Duodenal mucosa (tissue), 2 donors: ENCODE data around the gene NDUFAF7.
"Not testable (repeated sequence)": the region's sequence is repeated elsewhere in the genome, so short reads cannot be mapped to it uniquely, and the experiment has no call there.

Experiments
- H3K27ac ChIP-seq: one replicate; pipeline ENCODE4 v1.7.0; 2013; ENCODE audit warnings: low read depth, low read length
- H3K27me3 ChIP-seq, 2 donors: one replicate each; pipeline ENCODE4 v1.7.0; 2013; ENCODE audit warnings: low read length in 2 of 2, control low read depth in 1 of 2; ENCODE audit not compliant: insufficient read depth in 2 of 2, control insufficient read depth in 1 of 2
- H3K36me3 ChIP-seq, 2 donors: one replicate each; pipeline ENCODE4 v1.7.0; 2013; ENCODE audit warnings: low read length in 2 of 2, control low read depth in 1 of 2; ENCODE audit not compliant: insufficient read depth in 2 of 2, control insufficient read depth in 1 of 2
- H3K4me1 ChIP-seq, 2 donors: one replicate each; pipeline ENCODE4 v1.7.0; 2013; ENCODE audit warnings: low read length in 2 of 2, control low read depth in 1 of 2; ENCODE audit not compliant: insufficient read depth in 2 of 2, control insufficient read depth in 1 of 2
- H3K4me3 ChIP-seq, 2 donors: one replicate each; pipeline ENCODE4 v1.7.0; 2013; ENCODE audit warnings: low read length in 2 of 2, low read depth in 1 of 2
- H3K9ac ChIP-seq, 2 donors: one replicate each; pipeline ENCODE4 v1.7.0; 2013; ENCODE audit warnings: low read length in 2 of 2, low read depth in 1 of 2
- H3K9me3 ChIP-seq, 2 donors: one replicate each; pipeline ENCODE4 v1.7.0; 2013; ENCODE audit warnings: low read length in 2 of 2, control low read depth in 1 of 2; ENCODE audit not compliant: control insufficient read depth in 1 of 2

NDUFAF7 gene

GRCh38 chr2:37276291-37276690, 44.8 kb downstream of the NDUFAF7 start:
- Histone ChIP-seq H3K9ac (no peak overlapping the region), H3K36me3 (peaks cover 15 to 46% of the 10 kb centered on the region in 2 donors), H3K9me3 (no peaks in the 10 kb centered on the region), H3K4me3 (no peak overlapping the region), H3K27me3 (no peaks in the 10 kb centered on the region), H3K4me1 (no peaks in the 10 kb centered on the region), H3K27ac (no peak overlapping the region)

DNA sequence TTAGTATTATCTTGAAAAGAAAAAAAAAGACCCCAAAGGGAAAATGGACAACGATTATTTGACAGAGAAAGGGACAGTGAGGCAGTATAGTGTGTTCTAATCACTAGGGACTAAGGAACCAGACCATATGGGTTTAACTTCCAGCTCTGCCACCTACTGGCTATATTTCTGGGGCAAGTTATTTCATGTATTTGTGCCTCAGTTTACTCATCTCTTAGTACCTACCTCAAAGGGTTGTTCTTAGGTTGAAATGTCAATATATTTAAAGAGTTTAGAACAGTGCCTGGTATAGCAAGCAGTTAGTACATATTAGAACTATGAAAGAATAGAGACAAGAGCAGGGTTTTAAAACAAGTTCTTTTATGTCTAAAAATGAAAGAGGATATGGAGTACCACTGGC, 50.5 kb downstream of the NDUFAF7 start:
- Histone ChIP-seq H3K36me3 (peaks cover 16 to 24% of the 10 kb centered on the region in 2 donors), H3K27me3 (no peaks in the 10 kb centered on the region), H3K9ac (no peak overlapping the region)

GRCh38 chr2:37282746-37283145, 51.3 kb downstream of the NDUFAF7 start:
- Histone ChIP-seq H3K4me3 (no peak overlapping the region), H3K36me3 (peaks cover 16 to 25% of the 10 kb centered on the region in 2 donors), H3K9me3 (no peaks in the 10 kb centered on the region), H3K27me3 (no peaks in the 10 kb centered on the region), H3K27ac (no peak overlapping the region), H3K4me1 (no peaks in the 10 kb centered on the region), H3K9ac (no peak overlapping the region)

More for the DNA sequence above, 50.5 kb downstream of the NDUFAF7 start:
- no peaks in the 10 kb centered on the region for H3K9me3 ChIP-seq
- no peaks in the 10 kb centered on the region for H3K4me1 ChIP-seq
- H3K27ac ChIP-seq = no peak overlapping the region
- H3K4me3 ChIP-seq = no peak overlapping the region

GRCh38 chr2:37283207-37283606, 51.7 kb downstream of the NDUFAF7 start:
- Histone ChIP-seq H3K4me1 (no peaks in the 10 kb centered on the region), H3K9ac (no peak overlapping the region), H3K36me3 (peaks cover 16 to 24% of the 10 kb centered on the region in 2 donors), H3K4me3 (no peak overlapping the region), H3K9me3 (no peaks in the 10 kb centered on the region), H3K27ac (no peak overlapping the region), H3K27me3 (no peaks in the 10 kb centered on the region)

- no peaks in the 10 kb centered on the region for H3K9me3 ChIP-seq
- H3K36me3 ChIP-seq = peaks cover 16 to 28% of the 10 kb centered on the region in 2 donors
- no peak overlapping the region for H3K9ac ChIP-seq
- H3K4me1 ChIP-seq = no peaks in the 10 kb centered on the region
- H3K4me3 ChIP-seq = no peak overlapping the region
- H3K27me3 ChIP-seq = no peaks in the 10 kb centered on the region
- no peak overlapping the region for H3K27ac ChIP-seq
Measured at GRCh38 chr2:37284381-37284780, 52.9 kb downstream of the NDUFAF7 start.

DNA sequence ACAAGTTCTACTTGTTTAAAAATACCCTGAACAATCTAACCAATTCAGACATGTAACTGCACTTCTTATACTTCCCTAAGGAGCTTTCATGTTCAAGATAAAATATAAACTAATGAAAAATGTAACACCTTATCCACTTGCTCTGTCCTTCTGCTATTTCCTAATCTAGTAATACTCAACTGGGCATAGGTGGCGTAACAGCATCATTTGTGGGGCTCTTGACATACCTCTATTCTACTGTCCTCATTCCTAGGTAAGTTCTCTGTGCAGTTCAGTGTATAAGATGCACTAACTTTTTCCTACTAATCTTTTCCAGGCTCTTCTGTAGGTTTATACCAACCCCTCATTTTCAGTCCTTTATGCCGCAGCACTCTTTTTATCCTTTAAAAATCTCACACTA, 56.5 kb downstream of the NDUFAF7 start:
- H3K27ac ChIP-seq = no peak overlapping the region
- no peaks in the 10 kb centered on the region for H3K27me3 ChIP-seq
- no peaks in the 10 kb centered on the region for H3K9me3 ChIP-seq
- no peaks in the 10 kb centered on the region for H3K4me1 ChIP-seq
- peaks cover 7 to 20% of the 10 kb centered on the region in 2 donors for H3K36me3 ChIP-seq
- H3K4me3 ChIP-seq = no peak overlapping the region
- H3K9ac ChIP-seq = no peak overlapping the region

- Histone ChIP-seq H3K27ac (no peak overlapping the region), H3K36me3 (peaks cover 2 to 12% of the 10 kb centered on the region in 2 donors), H3K4me3 (no peak overlapping the region), H3K4me1 (peaks cover 0 to 8% of the 10 kb centered on the region in 2 donors), H3K9ac (no peak overlapping the region), H3K9me3 (no peaks in the 10 kb centered on the region), H3K27me3 (no peaks in the 10 kb centered on the region)
Measured at GRCh38 chr2:37291680-37292079, 60.2 kb downstream of the NDUFAF7 start.

DNA sequence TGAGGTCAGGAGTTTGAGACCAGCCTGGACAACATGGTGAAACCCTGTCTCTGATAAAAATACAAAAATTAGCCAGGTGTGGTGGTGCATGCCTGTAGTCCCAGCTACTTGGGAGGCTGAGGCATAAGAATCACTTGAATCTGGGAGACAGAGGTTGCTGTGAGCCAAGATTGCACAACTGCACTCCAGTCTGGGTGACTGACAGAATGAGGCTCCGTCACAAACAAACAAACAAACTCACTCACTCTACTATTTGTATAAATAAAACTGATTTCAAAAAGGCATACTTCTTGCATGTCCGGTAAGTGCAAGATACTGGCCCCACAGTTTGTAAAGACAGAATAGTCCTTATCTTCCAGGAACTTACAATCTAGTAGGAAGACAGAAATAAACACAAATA, 63.4 kb downstream of the NDUFAF7 start:
- H3K27me3 ChIP-seq, H3K36me3 ChIP-seq, H3K4me3 ChIP-seq, H3K4me1 ChIP-seq, H3K27ac ChIP-seq, H3K9me3 ChIP-seq, H3K9ac ChIP-seq: not testable (repeated sequence)

DNA sequence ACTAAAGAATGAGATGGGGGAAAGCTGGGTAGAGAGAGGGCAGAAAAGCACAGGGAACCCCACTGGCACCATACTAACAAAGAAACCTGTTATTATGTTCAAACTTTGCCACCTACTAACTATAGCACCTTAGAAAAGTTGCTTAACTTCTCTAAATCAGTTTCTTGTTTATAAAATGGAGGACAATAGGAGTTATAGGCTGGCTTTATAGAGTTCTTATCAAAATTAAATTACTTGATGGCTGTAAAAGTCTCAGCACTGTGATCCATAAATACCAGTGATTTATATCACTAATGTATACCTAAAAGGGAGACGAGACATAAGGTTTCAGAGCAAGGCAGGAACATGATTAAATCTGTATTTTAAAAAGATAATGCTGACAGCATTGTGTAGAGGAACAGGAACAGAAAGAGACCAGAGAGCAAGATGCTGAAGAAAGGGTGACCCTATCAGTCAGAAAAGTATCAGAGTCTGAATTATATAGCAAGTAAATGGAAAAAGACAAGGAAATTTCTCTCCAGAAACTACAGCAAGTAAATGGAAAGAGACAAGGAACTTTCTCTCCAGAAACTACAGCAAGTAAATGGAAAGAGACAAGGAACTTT, 64.1 kb downstream of the NDUFAF7 start:
- H3K9ac ChIP-seq = no peak overlapping the region
- no peaks in the 10 kb centered on the region for H3K9me3 ChIP-seq
- H3K36me3 ChIP-seq = peaks cover 2 to 5% of the 10 kb centered on the region in 2 donors
- no peaks in the 10 kb centered on the region for H3K27me3 ChIP-seq
- H3K27ac ChIP-seq = no peak overlapping the region
- peaks cover 0 to 8% of the 10 kb centered on the region in 2 donors for H3K4me1 ChIP-seq
- no peak overlapping the region for H3K4me3 ChIP-seq

- Histone ChIP-seq H3K4me3 (no peak overlapping the region), H3K27me3 (no peaks in the 10 kb centered on the region), H3K4me1 (peaks cover 0 to 8% of the 10 kb centered on the region in 2 donors), H3K9ac (no peak overlapping the region), H3K9me3 (no peaks in the 10 kb centered on the region), H3K27ac (no peak overlapping the region), H3K36me3 (no peaks in the 10 kb centered on the region)
Measured at GRCh38 chr2:37297632-37298031, 66.2 kb downstream of the NDUFAF7 start.
